HG02642 (cell line): ENCODE measurements around the gene JUP.

Experiments used
- ATAC-seq: cut with Tn5 transposase; IDR thresholded peaks from one replicate; pipeline ENCODE4 v1.9.1; 2021; ENCODE audit warnings: mild to moderate bottlenecking; ENCODE audit not compliant: unreplicated experiment, poor library complexity

Gene JUP

GRCh38 chr17:41762841-41763240, 23.7 kb downstream of the JUP start:
- no peak for ATAC-seq

- ATAC-seq, result no peak
Measured at GRCh38 chr17:41762391-41762790, 24.1 kb downstream of the JUP start.

- no peak for ATAC-seq
Measured at GRCh38 chr17:41760878-41761277, 25.6 kb downstream of the JUP start.

- ATAC-seq, result no peak
Measured at GRCh38 chr17:41758601-41759000, 27.9 kb downstream of the JUP start.

GRCh38 chr17:41754066-41754465, 32.4 kb downstream of the JUP start:
- no peak for ATAC-seq

DNA sequence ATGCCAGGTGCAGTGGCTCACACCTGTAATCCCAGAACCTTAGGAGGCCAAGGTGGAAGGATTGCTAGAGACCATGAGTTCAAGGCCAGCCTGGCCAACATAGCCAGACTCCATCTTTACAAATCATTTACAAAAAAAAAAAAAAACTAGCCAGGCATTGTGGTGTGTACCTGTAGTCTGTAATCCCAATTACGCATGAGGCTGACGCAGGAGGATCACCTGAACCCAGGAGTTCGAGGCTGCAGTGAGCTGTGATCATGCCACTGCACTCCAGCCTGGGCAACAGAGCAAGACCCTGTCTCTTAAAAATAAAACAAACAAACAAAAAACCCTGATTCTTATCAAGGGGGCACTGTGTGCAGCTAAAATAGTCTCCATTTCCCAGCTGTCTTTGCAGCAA, 35.2 kb downstream of the JUP start:
- ATAC-seq, result no peak

DNA sequence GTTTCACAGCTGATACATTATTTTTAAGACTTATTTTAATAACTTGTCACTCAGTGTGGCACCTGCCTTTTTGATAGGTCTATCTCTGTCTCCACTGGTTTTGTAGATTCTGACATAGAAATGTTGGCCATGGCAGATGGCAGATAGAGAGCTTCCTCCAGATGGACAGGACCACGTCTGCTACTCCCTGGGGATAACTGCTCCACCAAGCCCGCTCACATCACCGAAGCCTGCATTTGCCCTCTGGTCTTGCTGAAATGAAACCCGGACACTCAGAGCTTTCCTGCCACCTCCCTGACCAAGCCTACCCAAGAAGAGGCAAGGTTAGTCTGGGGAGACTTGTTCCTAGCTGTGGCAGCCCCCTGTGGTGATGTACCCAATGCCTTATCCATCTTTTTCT, 35.6 kb downstream of the JUP start:
- no peak for ATAC-seq

DNA sequence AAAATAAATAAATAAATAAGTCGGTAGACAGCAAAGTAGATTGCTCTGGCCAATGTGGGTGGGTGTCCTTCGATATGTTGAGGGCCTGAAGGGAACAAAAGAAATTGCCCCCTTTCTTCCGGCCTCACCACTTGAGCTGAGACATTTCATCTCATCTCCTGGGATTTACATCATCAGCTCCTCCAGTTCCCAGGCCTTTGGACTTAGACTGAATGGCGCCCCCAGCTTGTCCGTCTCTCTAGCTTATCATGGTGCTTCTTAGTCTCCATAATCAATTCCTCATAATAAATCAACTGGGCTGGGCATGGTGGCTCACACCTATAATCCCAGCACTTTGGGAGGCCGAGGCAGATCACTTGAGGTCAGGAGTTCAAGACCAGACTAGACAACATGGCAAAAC, 38.2 kb downstream of the JUP start:
- ATAC-seq, result no peak

- no peak for ATAC-seq
Measured at GRCh38 chr17:41741709-41742108, 44.8 kb downstream of the JUP start.

DNA sequence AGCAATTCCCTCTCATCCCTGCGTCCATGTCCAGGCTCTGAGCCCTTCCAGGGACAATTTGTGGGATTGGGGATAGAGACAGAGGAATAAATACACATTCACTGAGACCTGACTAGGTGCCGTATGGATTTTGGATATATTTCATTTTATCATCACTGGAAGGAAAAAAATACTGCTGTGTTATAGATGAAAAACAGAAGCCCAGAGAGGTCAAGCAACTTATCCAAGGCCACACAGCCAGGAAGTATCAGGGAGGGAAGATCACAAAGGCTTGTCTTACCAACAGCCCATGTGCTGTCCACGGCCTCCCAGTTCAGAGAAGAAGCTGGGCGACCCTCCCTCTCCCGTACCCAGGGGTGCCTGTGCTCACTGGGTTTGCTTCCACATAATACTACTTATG, 46.0 kb downstream of the JUP start:
- no peak for ATAC-seq

GRCh38 chr17:41739661-41740352, 46.7 kb downstream of the JUP start:
- ATAC-seq, result no peak

GRCh38 chr17:41738801-41739112, 47.8 kb downstream of the JUP start:
- no peak for ATAC-seq

DNA sequence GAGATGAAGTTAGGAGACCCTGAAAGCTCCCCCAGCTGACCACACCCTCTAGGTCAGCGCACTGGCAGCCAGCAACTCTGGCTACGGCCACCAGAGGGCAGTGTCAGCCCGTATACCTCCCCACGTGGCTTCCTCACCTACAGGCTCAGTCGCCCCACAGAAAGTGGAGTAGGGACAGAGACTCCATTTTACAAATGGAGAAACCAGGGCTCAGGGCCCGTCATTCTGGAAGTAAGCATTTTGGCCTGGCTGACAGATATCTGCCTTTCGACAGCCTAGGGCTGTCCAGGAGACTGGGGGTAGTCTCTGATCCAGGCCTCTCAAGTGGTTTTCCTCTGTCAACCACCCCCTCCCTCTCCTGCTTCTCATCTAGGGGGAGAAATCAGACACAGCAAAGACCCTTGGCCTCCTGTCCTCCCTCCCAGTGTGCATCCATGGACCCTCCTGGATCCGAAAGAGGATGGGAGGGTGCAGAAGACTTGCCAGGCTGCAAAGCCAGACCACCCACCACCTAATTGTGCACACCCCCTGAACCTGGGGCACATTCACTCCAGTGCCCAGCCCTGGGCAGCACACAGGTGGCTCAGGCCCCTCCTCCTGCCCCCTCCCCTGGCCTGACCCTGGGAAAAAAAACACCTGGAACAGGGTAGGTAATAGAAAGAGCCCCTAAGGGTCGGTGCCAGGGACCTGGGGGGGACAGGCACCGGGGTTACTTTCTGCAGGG, 48.3 kb downstream of the JUP start:
- peak; percentile 68 for ATAC-seq

- ATAC-seq, result no peak
Measured at GRCh38 chr17:41737680-41738023, 48.9 kb downstream of the JUP start.

- no peak for ATAC-seq
Measured at GRCh38 chr17:41736983-41737679, 49.4 kb downstream of the JUP start.

GRCh38 chr17:41735744-41736143, 50.8 kb downstream of the JUP start:
- ATAC-seq, result no peak

GRCh38 chr17:41734949-41735313, 51.6 kb downstream of the JUP start:
- ATAC-seq, result no peak

DNA sequence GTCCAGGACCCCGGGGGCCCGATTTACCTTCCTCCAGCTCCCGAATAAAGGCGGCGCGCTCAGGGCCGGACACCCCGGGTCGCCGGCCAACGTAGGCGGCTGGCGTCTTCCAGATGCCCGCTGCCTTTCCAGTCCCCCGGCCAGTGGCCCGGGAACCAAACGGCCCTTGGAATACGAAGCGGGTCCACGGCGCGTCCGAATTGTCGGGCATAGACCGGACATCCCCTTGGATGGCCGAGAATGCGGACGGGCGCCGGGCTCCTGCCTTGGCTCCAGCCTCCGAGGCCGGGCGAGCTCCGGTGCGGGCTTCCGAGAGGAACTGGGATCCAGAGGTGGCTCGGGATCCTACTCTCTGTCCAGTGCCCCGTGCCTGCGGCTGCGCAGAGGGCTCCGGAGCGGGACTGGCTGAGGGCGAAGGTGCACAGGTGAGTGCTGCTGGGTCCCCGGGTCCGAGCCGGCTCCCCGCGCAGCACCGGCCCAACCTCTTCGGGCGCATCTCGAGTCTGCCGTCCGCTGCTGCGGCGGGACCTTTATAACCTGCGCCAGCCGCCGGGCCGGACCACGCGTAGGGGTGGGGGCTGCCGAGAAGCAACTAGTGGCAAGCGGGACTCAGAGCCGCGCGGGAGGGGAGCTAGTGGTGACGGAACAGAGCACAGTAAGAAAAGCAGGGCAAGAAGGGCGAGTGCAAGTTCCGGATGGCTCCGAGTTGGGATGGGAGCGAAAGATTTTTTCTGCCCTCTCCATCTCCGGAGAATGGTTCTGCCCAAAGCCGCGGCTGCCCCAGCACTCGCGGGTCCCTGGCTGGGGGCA, 52.2 kb downstream of the JUP start, which contains the start of gene HAP1:
HAP1 (minus strand) TSS at position 505 of the 810 bp plus-strand sequence; CDS start at position 496, 9 bp downstream.
- no peak for ATAC-seq

DNA sequence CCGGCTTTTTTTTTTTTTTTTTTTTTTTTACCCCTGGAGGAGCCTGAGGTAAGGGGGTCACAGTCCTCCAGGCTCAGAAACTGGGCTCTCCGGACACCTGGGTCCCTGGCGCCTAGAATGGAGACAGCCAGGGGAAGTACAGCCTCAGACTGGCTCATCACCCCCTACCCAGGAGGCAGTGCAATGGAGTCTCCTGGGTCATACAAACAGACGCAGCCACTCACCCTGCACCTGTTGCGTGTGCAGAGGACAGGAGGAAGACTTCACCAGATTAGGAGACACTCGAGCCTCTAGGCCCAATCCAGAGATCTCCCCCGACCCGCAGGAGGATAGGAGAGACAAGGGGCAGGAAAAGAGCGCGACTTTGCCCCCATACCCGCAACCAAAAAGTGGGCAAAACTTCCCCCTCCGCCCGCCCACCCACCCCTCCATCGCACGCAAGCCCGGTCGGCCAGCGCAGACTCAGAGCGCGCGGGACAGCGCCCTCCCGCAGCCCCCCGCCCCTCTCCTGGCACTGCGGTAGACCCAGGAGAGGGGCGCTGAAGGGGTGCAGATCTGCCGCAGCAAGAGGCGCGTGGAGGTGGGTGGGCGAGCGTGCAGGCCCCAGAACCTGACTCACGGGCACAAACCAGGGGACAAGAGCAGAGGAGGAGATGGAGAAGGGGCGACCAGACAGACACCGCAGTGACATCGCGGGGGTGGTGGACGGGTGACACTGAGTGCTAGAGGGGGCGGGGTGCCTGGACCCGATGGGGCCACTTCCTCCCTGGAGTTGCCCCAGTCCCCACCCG, 53.0 kb downstream of the JUP start:
- ATAC-seq, result no peak

GRCh38 chr17:41731836-41732235, 54.7 kb downstream of the JUP start:
- no peak for ATAC-seq
